Hepatocyte (in vitro differentiated cells): Measurements from ENCODE around the gene DUSP16. TPM values are rescaled to one million over a fixed set of nuclear protein-coding genes. Genes with fewer than 3 reads are reported as not detected.

Experiments used
- DNase-seq: peaks from one replicate; pipeline ENCODE4 v3.0.0-alpha.2; 2016; ENCODE audit warnings: low spot score
- H2AFZ ChIP-seq: fragments of 200-600 bp; sonication (generic); 2 replicates; pipeline ENCODE4 v1.6.0; 2016; ENCODE audit warnings: antibody characterized with exemption, mild to moderate bottlenecking
- H3K27ac ChIP-seq: fragments of 200-600 bp; sonication (generic); 2 replicates; pipeline ENCODE4 v1.5.1; 2016; ENCODE audit warnings: mild to moderate bottlenecking
- H3K27me3 ChIP-seq: fragments of 200-600 bp; sonication (generic); 2 replicates; pipeline ENCODE4 v1.6.1; 2016
- H3K36me3 ChIP-seq: fragments of 200-600 bp; sonication (generic); replicated peaks from 2 replicates; pipeline ENCODE4 v1.5.1; 2016; ENCODE audit warnings: low read depth; ENCODE audit not compliant: insufficient read depth
- H3K4me1 ChIP-seq: fragments of 200-600 bp; sonication (generic); 2 replicates; pipeline ENCODE4 v1.5.1; 2016; ENCODE audit warnings: mild to moderate bottlenecking, moderate library complexity; ENCODE audit not compliant: insufficient read depth
- H3K4me2 ChIP-seq: fragments of 200-600 bp; sonication (generic); 2 replicates; pipeline ENCODE4 v1.6.0; 2016
- H3K4me3 ChIP-seq: fragments of 200-600 bp; sonication (generic); 2 replicates; pipeline ENCODE4 v1.5.1; 2016; ENCODE audit warnings: mild to moderate bottlenecking
- H3K79me2 ChIP-seq: fragments of 200-600 bp; sonication (generic); 2 replicates; pipeline ENCODE4 v1.6.0; 2017; ENCODE audit warnings: mild to moderate bottlenecking
- H3K9me2 ChIP-seq: fragments of 200-600 bp; sonication (generic); replicated peaks from 2 replicates; pipeline ENCODE4 v1.6.0; 2017; ENCODE audit warnings: mild to moderate bottlenecking; ENCODE audit not compliant: insufficient read depth
- H3K9me3 ChIP-seq: fragments of 200-600 bp; sonication (generic); 2 replicates; pipeline ENCODE4 v1.5.1; 2016; ENCODE audit warnings: low read depth, mild to moderate bottlenecking
- H4K20me1 ChIP-seq: fragments of 200-600 bp; sonication (generic); 2 replicates; pipeline ENCODE4 v1.6.0; 2016; ENCODE audit warnings: mild to moderate bottlenecking; ENCODE audit not compliant: insufficient read depth, poor library complexity, severe bottlenecking
- EZH2 ChIP-seq: fragments of 200-600 bp; sonication (generic); IDR thresholded peaks from 2 replicates; pipeline ENCODE4 v1.6.1; 2016; ENCODE audit warnings: antibody characterized with exemption, mild to moderate bottlenecking, borderline replicate concordance
- EZH2phosphoT487 ChIP-seq: fragments of 200-600 bp; sonication (generic); IDR thresholded peaks from one replicate; pipeline ENCODE4 v1.6.1; 2018; ENCODE audit warnings: antibody characterized with exemption, mild to moderate bottlenecking, low read depth, moderate library complexity; ENCODE audit not compliant: unreplicated experiment, severe bottlenecking
- WGBS: methylation state at CpG from one replicate; pipeline ENCODE4 v1.1.6; 2016; ENCODE audit warnings: low lambda C conversion rate; ENCODE audit errors: missing lambda C conversion rate; 5-methylcytosine and 5-hydroxymethylcytosine counted together
- polyA plus RNA-seq: library from polyadenylated mRNA; unstranded; fragments of >200 nt; fragmentation: Nextera tagmentation; extraction: Ambion mirVana; gene quantifications from 2 replicates; pipeline ENCODE4 v1.2.1, GENCODE V29; 2016
- total RNA-seq: library from RNA; depleted of rRNA; stranded (reverse); fragments of >200 nt; gene quantifications from 2 replicates; pipeline ENCODE4 v1.2.3, GENCODE V29; 2014
- TF ChIP-seq, protein P1 (sequence below): fragments of 200-600 bp; sonication (generic); IDR thresholded peaks from 2 replicates; pipeline ENCODE4 v1.5.1; 2016; ENCODE audit warnings: antibody characterized with exemption, mild to moderate bottlenecking; ENCODE audit not compliant: poor library complexity

DUSP16 gene
- total and polyA plus RNA-seq, 2 experiments from 2014 or later: 13.4 to 74.1 TPM

DNA sequence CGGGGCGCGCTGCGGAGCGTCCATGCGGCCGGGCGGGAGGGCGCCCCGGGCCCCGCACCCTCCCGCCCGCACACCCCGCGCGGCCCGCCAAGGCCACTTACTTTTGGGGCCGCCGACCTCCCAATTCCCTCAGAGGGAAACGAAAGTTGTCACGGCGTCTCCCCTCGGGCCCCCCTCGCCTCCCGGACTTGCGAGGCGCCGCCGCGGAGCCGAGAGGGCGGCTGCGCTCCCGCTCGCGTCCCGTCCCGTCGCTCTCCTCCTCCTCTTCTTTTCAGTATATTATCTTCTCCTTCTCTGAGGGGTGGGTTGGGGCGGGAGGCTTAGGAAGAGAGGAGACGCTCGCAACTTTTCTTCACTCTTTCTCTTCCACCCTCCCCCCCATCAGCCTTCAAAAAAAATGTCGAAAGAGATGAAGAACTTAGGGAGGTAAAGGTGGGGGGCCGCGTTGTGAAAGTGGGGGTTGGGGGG, 613 bp downstream of the DUSP16 start:
- WGBS: under 1% methylated on average over 22 of the region's 45 CpGs

DNA sequence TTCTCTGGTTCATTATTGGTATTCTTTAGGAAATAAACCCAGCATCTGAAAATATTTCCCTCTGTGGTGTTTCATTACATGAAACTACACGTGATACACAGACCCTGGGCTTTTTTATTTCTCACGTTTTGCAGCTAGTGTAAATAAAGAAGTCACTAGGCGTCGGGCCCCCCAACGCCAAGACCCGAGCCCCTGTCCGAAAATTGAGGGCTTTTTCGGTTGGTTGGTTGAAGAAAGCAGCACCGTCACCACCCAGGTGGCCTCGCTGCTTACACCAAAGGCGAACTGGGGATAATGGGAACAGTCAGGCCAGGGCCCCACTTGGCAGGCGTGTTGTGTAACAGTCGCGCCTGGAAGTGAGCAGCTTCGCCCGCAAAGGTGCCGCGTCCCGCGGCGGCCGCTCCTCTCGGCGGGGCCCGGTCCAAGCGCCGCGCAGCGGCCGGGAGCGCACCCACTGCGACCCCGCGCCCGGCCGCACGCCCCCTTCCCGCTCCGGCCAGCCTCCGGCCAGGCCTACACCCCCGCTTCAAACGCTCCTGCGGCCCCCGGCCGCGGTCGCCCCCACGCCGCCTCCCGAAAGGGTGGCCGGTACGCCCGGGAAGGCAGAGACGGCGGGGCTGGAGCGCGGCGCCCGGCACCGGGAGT, 1.2 kb downstream of the DUSP16 start:
- H3K4me2 ChIP-seq: peak overlapping the region; percentile 73
- no peak for DNase-seq
- peak overlapping the region; percentile 27 for H2AFZ ChIP-seq
- H3K4me3 ChIP-seq: peak overlapping the region; percentile 71
- H3K9me2 ChIP-seq: no peaks in the 10 kb centered on the region
- H3K9me3 ChIP-seq: no peaks in the 10 kb centered on the region
- 2% methylated on average over 15 of the region's 60 CpGs for WGBS
- H3K27ac ChIP-seq: peak overlapping the region; percentile 100
- peaks cover 46% of the 10 kb centered on the region for H3K79me2 ChIP-seq
- H3K27me3 ChIP-seq: no peaks in the 10 kb centered on the region
- no peak for TF ChIP-seq EZH2
- TF ChIP-seq, protein P1, sequence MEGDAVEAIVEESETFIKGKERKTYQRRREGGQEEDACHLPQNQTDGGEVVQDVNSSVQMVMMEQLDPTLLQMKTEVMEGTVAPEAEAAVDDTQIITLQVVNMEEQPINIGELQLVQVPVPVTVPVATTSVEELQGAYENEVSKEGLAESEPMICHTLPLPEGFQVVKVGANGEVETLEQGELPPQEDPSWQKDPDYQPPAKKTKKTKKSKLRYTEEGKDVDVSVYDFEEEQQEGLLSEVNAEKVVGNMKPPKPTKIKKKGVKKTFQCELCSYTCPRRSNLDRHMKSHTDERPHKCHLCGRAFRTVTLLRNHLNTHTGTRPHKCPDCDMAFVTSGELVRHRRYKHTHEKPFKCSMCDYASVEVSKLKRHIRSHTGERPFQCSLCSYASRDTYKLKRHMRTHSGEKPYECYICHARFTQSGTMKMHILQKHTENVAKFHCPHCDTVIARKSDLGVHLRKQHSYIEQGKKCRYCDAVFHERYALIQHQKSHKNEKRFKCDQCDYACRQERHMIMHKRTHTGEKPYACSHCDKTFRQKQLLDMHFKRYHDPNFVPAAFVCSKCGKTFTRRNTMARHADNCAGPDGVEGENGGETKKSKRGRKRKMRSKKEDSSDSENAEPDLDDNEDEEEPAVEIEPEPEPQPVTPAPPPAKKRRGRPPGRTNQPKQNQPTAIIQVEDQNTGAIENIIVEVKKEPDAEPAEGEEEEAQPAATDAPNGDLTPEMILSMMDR: no peak
- no peak for TF ChIP-seq EZH2phosphoT487
- H3K4me1 ChIP-seq: peaks cover 14% of the 10 kb centered on the region
- H3K36me3 ChIP-seq: no peaks in the 10 kb centered on the region
- H4K20me1 ChIP-seq: no peaks in the 10 kb centered on the region

More for the DNA sequence above, 613 bp downstream of the DUSP16 start:
- no peaks in the 10 kb centered on the region for H3K36me3 ChIP-seq
- peak; percentile 69 for DNase-seq
- H3K4me2 ChIP-seq: peak overlapping the region; percentile 64
- H3K9me2 ChIP-seq: no peaks in the 10 kb centered on the region
- no peaks in the 10 kb centered on the region for H4K20me1 ChIP-seq
- no peaks in the 10 kb centered on the region for H3K27me3 ChIP-seq
- H2AFZ ChIP-seq: peak overlapping the region; percentile 38
- H3K4me3 ChIP-seq: peak overlapping the region; percentile 71
- no peaks in the 10 kb centered on the region for H3K9me3 ChIP-seq
- TF ChIP-seq EZH2phosphoT487: no peak
- no peak for TF ChIP-seq EZH2
- TF ChIP-seq, protein P1: no peak
- peaks cover 40% of the 10 kb centered on the region for H3K79me2 ChIP-seq
- peaks cover 14% of the 10 kb centered on the region for H3K4me1 ChIP-seq
- peak overlapping the region; percentile 100 for H3K27ac ChIP-seq

DNA sequence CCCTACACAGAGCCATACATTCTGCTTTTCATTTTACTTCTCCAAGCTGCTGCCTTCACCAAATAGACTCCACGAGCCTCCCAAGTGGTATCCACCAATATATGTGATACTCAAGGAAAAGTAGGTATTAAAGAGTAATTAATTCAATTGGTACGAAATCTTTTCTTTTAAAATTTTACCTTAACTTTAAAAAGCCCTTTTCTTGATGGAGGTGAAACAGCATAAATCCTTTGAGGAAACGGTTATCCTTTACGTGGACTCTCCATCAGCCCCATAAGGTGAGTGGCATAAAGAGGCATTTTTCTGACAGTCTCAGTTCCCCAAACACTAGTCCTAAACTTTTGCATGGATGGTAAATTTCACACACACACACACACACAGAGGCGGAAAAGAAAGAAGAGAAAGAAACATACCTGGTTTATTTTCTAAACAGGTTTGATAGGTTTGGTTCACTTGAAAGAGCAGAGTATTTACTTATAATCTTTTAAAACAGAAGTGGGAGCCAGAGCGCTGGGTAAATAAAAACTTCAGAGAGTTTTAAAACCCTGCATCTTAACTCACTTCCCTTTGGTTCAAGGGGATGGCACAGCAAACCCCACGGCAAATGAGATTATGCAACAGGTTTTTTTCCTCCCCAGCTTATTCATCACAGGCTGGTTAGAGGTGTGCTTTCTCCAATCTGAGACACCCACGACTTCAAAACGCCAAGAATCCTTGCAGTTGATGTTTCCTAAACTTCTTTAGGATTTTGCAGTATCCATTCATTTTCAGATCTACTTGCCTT, 1.9 kb downstream of the DUSP16 start:
- H3K4me1 ChIP-seq: peaks cover 14% of the 10 kb centered on the region

More for the DNA sequence above, 1.9 kb downstream of the DUSP16 start:
- H2AFZ ChIP-seq: no peak overlapping the region
- no peaks in the 10 kb centered on the region for H3K9me3 ChIP-seq
- 9% methylated on average over 9 of the region's 9 CpGs for WGBS
- H3K9me2 ChIP-seq: no peaks in the 10 kb centered on the region
- H3K4me3 ChIP-seq: peak overlapping the region; percentile 71
- peaks cover 53% of the 10 kb centered on the region for H3K79me2 ChIP-seq
- TF ChIP-seq EZH2: no peak
- TF ChIP-seq, protein P1: no peak
- peak; percentile 77 for DNase-seq
- H3K4me2 ChIP-seq: peak overlapping the region; percentile 73
- no peaks in the 10 kb centered on the region for H3K27me3 ChIP-seq
- H3K27ac ChIP-seq: peak overlapping the region; percentile 100
- H3K36me3 ChIP-seq: no peaks in the 10 kb centered on the region
- H4K20me1 ChIP-seq: no peaks in the 10 kb centered on the region
